ENCODE results near the gene DNAJC5.
"Not testable (repeated sequence)": the region's sequence is repeated elsewhere in the genome, so short reads cannot be mapped to it uniquely, and the experiment has no call there.

The DNAJC5 gene

DNA sequence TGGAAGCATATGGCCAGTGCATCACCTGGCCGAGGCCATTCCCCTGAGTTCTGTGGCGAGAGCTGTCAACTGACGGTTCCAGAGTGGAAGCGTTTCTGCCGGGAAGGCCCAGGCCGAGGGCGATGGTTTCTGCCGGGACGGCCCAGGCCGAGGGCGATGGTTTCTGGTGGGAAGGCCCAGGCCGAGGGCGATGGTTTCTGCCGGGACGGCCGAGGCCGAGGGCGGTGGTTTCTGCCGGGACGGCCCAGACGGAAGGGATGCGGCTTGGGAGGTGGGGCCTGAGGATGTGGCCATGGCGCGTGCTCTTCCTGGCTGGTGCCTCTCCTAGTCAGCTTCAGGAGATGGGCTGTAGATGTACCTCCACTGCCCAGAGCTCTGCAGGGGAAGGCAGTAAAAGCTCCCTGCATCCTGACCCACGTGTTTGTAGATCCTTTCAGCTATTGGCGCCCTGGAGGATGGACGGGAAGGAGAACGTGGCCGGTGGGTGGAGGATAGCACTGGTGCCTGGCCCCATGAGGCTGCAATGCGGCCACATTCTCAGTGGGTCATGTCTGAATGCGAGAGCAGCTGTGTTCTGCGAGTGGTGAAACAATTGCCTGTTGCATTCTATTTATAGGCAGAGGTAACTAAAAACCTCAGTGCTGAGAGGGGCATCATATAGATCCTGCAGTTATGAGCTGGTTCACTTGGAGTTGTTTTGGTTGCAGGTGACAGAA is 17.0 kb upstream of the DNAJC5 start:
- H3K9ac ChIP-seq (ENCODE audit: low read length), result no peak overlapping the region
- H2BK120ac ChIP-seq (ENCODE audit: insufficient read depth, low read length, poor library complexity), result no peak overlapping the region
- H2AFZ ChIP-seq (ENCODE audit: insufficient read depth, low read length, poor library complexity), result no peak overlapping the region
- DNase-seq, result no peak
- H3K23ac ChIP-seq (ENCODE audit: low read length), result no peak overlapping the region
- no peak overlapping the region for H4K91ac ChIP-seq (ENCODE audit: low read depth, low read length)
- no peak overlapping the region for H3K4me2 ChIP-seq (ENCODE audit: low read length)
- peaks cover 77 to 78% of the 10 kb centered on the region in 2 experiments for H3K36me3 ChIP-seq (ENCODE audit: control insufficient read depth in 1 of 2, insufficient read depth in 2 of 2, low read length in 2 of 2)
- no peak overlapping the region for H3K18ac ChIP-seq (ENCODE audit: low read length)
- WGBS (ENCODE audit: extremely low coverage, insufficient coverage, insufficient read length), result no CpG with 5 or more reads among the region's 32 CpGs
- no peak overlapping the region for H4K8ac ChIP-seq (ENCODE audit: low read depth, low read length)
- H3K4ac ChIP-seq (ENCODE audit: low read depth, low read length), result peak overlapping the region; percentile 4
- H3K4me3 ChIP-seq (ENCODE audit: low read depth, low read length), result no peak overlapping the region
- H3K14ac ChIP-seq (ENCODE audit: low read length), result no peak overlapping the region
- H3K27ac ChIP-seq (ENCODE audit: low read depth, low read length), result no peak overlapping the region
- no peak overlapping the region for H2AK5ac ChIP-seq (ENCODE audit: low read length)
- H2BK5ac ChIP-seq (ENCODE audit: low read depth, low read length, poor library complexity), result no peak overlapping the region
- H3K79me1 ChIP-seq (ENCODE audit: low read length), result no peaks in the 10 kb centered on the region
- H3K79me2 ChIP-seq (ENCODE audit: control insufficient read depth, insufficient read depth, low read length, poor library complexity), result no peaks in the 10 kb centered on the region
- H3K9me3 ChIP-seq (ENCODE audit: insufficient read depth, low read depth, low read length), result no peaks in the 10 kb centered on the region
- no peak overlapping the region for H2BK12ac ChIP-seq (ENCODE audit: low read length)
- H3K27me3 ChIP-seq (ENCODE audit: insufficient read depth, low read length), result no peaks in the 10 kb centered on the region
- H4K12ac ChIP-seq (ENCODE audit: low read depth, low read length), result no peak overlapping the region
- no peaks in the 10 kb centered on the region for H3K4me1 ChIP-seq (ENCODE audit: control insufficient read depth in 1 of 2, insufficient read depth in 2 of 2, low read length in 2 of 2)

DNA sequence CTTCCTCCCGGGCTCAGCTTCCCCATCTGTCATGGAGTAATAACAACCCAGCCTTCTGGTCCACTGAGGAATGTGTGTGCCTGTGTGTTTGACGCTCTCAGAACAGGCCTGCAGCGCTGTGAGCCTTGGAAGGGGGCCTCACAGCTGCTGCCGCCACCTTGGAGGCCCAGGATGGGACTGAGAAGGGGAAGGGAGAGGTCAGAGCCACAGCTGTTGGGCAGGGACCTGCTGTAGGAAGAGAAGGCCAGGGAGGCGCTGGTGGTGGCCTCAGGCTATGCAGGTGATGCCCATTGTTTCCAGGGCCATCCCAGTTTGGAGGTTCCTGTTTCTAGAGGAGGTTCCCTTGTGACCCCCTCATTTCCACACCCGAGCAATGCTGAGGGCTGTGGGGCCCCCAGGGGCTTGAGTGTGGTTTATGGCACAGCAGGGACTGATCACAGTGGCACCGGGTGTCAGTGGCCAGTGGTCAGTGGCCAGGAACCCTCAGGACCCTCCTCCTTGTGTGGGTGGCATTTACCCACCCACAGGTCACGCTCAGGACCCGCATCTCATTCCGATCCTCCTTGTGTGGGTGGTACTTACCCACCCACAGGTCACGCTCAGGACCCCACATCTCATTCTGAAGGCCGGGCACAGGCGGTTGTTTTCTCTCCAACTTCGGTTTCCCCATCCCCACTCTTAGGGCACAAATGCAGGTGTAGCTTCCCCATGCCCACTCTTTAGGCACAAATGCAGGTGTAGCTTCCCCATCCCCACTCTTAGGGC is 15.8 kb upstream of the DNAJC5 start:
- no peaks in the 10 kb centered on the region for H3K79me1 ChIP-seq (ENCODE audit: low read length)
- H4K12ac ChIP-seq (ENCODE audit: low read depth, low read length), result no peak overlapping the region
- no CpG with 5 or more reads among the region's 14 CpGs for WGBS (ENCODE audit: extremely low coverage, insufficient coverage, insufficient read length)
- no peak overlapping the region for H3K27ac ChIP-seq (ENCODE audit: low read depth, low read length)
- no peak overlapping the region for H3K4ac ChIP-seq (ENCODE audit: low read depth, low read length)
- no peak overlapping the region for H3K4me2 ChIP-seq (ENCODE audit: low read length)
- H4K91ac ChIP-seq (ENCODE audit: low read depth, low read length), result no peak overlapping the region
- no peaks in the 10 kb centered on the region for H3K79me2 ChIP-seq (ENCODE audit: control insufficient read depth, insufficient read depth, low read length, poor library complexity)
- no peak for DNase-seq
- H3K36me3 ChIP-seq (ENCODE audit: control insufficient read depth in 1 of 2, insufficient read depth in 2 of 2, low read length in 2 of 2), result peaks cover 78 to 81% of the 10 kb centered on the region in 2 experiments
- no peak overlapping the region for H4K8ac ChIP-seq (ENCODE audit: low read depth, low read length)
- no peak overlapping the region for H2BK12ac ChIP-seq (ENCODE audit: low read length)
- no peak overlapping the region for H3K18ac ChIP-seq (ENCODE audit: low read length)
- H3K4me1 ChIP-seq (ENCODE audit: control insufficient read depth in 1 of 2, insufficient read depth in 2 of 2, low read length in 2 of 2), result no peaks in the 10 kb centered on the region
- no peak overlapping the region for H3K9ac ChIP-seq (ENCODE audit: low read length)
- H3K9me3 ChIP-seq (ENCODE audit: insufficient read depth, low read depth, low read length), result no peaks in the 10 kb centered on the region
- H3K23ac ChIP-seq (ENCODE audit: low read length), result no peak overlapping the region
- H3K27me3 ChIP-seq (ENCODE audit: insufficient read depth, low read length), result no peaks in the 10 kb centered on the region
- no peak overlapping the region for H2AK5ac ChIP-seq (ENCODE audit: low read length)
- no peak overlapping the region for H2BK5ac ChIP-seq (ENCODE audit: low read depth, low read length, poor library complexity)
- no peak overlapping the region for H2BK120ac ChIP-seq (ENCODE audit: insufficient read depth, low read length, poor library complexity)
- H3K14ac ChIP-seq (ENCODE audit: low read length), result no peak overlapping the region
- H3K4me3 ChIP-seq (ENCODE audit: low read depth, low read length), result no peak overlapping the region
- no peak overlapping the region for H2AFZ ChIP-seq (ENCODE audit: insufficient read depth, low read length, poor library complexity)

DNA sequence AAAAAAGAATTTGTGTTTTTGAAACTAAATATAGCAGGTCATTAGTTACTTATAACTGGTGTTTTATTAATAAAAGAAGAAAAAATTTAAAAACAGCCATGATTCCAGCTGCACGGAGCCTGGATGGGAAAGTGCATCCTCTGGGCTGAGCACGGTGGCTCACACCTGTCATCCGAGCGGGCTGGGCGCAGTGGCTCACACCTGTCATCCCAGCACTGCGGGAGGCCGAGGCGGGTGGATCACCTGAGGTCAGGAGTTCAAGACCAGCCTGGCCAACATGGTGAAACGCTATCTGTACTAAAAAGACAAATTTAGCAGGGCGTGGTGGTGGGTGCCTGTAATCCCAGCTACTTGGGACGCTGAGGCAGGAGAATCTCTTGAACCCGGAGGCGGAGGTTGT is 14.0 kb upstream of the DNAJC5 start:
- not testable (repeated sequence) for H3K18ac ChIP-seq (ENCODE audit: low read length); H4K91ac ChIP-seq (ENCODE audit: low read depth, low read length); H4K8ac ChIP-seq (ENCODE audit: low read depth, low read length); H2AK5ac ChIP-seq (ENCODE audit: low read length); H2BK5ac ChIP-seq (ENCODE audit: low read depth, low read length, poor library complexity); H3K79me1 ChIP-seq (ENCODE audit: low read length); H3K79me2 ChIP-seq (ENCODE audit: control insufficient read depth, insufficient read depth, low read length, poor library complexity); H2AFZ ChIP-seq (ENCODE audit: insufficient read depth, low read length, poor library complexity); H3K9me3 ChIP-seq (ENCODE audit: insufficient read depth, low read depth, low read length); H4K12ac ChIP-seq (ENCODE audit: low read depth, low read length); H3K9ac ChIP-seq (ENCODE audit: low read length); H2BK12ac ChIP-seq (ENCODE audit: low read length); H3K4me1 ChIP-seq (ENCODE audit: control insufficient read depth in 1 of 2, insufficient read depth in 2 of 2, low read length in 2 of 2); H3K23ac ChIP-seq (ENCODE audit: low read length); H3K27me3 ChIP-seq (ENCODE audit: insufficient read depth, low read length); H3K4me2 ChIP-seq (ENCODE audit: low read length); H3K14ac ChIP-seq (ENCODE audit: low read length); H3K4ac ChIP-seq (ENCODE audit: low read depth, low read length); H3K27ac ChIP-seq (ENCODE audit: low read depth, low read length); DNase-seq; H3K4me3 ChIP-seq (ENCODE audit: low read depth, low read length); H2BK120ac ChIP-seq (ENCODE audit: insufficient read depth, low read length, poor library complexity)
- WGBS (ENCODE audit: extremely low coverage, insufficient coverage, insufficient read length), result no CpG with 5 or more reads among the region's 13 CpGs
- peaks cover 82 to 83% of the 10 kb centered on the region in 2 experiments for H3K36me3 ChIP-seq (ENCODE audit: control insufficient read depth in 1 of 2, insufficient read depth in 2 of 2, low read length in 2 of 2)

DNA sequence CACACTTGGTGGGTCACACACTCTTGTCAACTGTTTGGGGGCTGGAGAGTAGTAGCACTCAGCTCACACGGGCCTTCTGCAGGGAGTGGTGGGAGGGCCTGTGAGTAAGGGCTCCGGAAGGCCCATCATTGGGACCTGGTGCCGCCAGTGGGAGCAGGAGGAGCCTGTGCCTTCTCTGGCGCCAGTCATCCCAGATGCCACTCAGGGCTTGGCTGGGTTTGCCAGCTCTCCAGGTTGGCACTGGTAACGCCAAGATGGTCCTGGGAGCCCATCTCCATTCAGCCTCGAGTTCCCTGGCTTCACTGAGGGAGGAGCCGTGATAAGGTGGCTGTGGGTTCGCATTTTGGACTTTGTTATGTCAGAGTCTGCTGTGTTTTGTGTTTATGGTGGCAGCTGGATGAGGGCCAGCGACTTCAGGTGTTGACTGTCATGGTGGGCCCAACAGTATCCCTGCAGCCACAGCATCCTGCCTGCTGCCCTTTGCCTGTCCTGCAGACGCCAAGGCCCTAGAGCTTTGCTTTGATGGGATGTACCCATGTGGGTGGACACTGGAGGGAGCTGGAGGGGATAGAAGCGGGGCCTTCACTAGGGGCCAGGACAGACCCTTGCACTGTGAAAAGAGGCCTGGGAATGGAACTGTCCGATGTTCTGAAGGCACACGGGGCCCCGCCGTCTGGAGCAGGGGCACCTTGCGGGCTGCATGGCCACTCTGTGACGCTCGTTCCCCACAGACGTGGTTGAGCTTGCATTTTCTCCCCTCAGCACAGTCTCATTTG is 13.3 kb upstream of the DNAJC5 start:
- Histone ChIP-seq H4K91ac (ENCODE audit: low read depth, low read length) (no peak overlapping the region), H3K18ac (ENCODE audit: low read length) (no peak overlapping the region)

More for the DNA sequence above, 13.3 kb upstream of the DNAJC5 start:
- no peak for DNase-seq
- no peak overlapping the region for H2BK5ac ChIP-seq (ENCODE audit: low read depth, low read length, poor library complexity)
- no peak overlapping the region for H3K4me2 ChIP-seq (ENCODE audit: low read length)
- H3K4ac ChIP-seq (ENCODE audit: low read depth, low read length), result no peak overlapping the region
- no peak overlapping the region for H2BK12ac ChIP-seq (ENCODE audit: low read length)
- no peaks in the 10 kb centered on the region for H3K27me3 ChIP-seq (ENCODE audit: insufficient read depth, low read length)
- no peak overlapping the region for H3K14ac ChIP-seq (ENCODE audit: low read length)
- no peaks in the 10 kb centered on the region for H3K79me2 ChIP-seq (ENCODE audit: control insufficient read depth, insufficient read depth, low read length, poor library complexity)
- peaks cover 80% of the 10 kb centered on the region in 2 experiments for H3K36me3 ChIP-seq (ENCODE audit: control insufficient read depth in 1 of 2, insufficient read depth in 2 of 2, low read length in 2 of 2)
- no peak overlapping the region for H3K27ac ChIP-seq (ENCODE audit: low read depth, low read length)
- no peak overlapping the region for H4K8ac ChIP-seq (ENCODE audit: low read depth, low read length)
- no peaks in the 10 kb centered on the region for H3K9me3 ChIP-seq (ENCODE audit: insufficient read depth, low read depth, low read length)
- H3K4me1 ChIP-seq (ENCODE audit: control insufficient read depth in 1 of 2, insufficient read depth in 2 of 2, low read length in 2 of 2), result no peaks in the 10 kb centered on the region
- H3K4me3 ChIP-seq (ENCODE audit: low read depth, low read length), result no peak overlapping the region
- H4K12ac ChIP-seq (ENCODE audit: low read depth, low read length), result no peak overlapping the region
- no peak overlapping the region for H3K23ac ChIP-seq (ENCODE audit: low read length)
- no peak overlapping the region for H2AK5ac ChIP-seq (ENCODE audit: low read length)
- no peak overlapping the region for H2BK120ac ChIP-seq (ENCODE audit: insufficient read depth, low read length, poor library complexity)
- no peaks in the 10 kb centered on the region for H3K79me1 ChIP-seq (ENCODE audit: low read length)
- H3K9ac ChIP-seq (ENCODE audit: low read length), result no peak overlapping the region
- WGBS (ENCODE audit: extremely low coverage, insufficient coverage, insufficient read length), result no CpG with 5 or more reads among the region's 19 CpGs
- no peak overlapping the region for H2AFZ ChIP-seq (ENCODE audit: insufficient read depth, low read length, poor library complexity)
